HCT116 (cell line): Measurements from ENCODE around the gene GBP6.
"Not testable (repeated sequence)": the region's sequence is repeated elsewhere in the genome, so short reads cannot be mapped to it uniquely, and the experiment has no call there.

Experiments
- CEBPB ChIP-seq: IDR thresholded peaks from 2 replicates; pipeline ENCODE4 v1.6.1; 2012; ENCODE audit warnings: low read depth
- CTCF ChIP-seq, 3 experiments: fragments of 200-600 bp in 1 of 3; sonication (generic) in 1 of 3; IDR thresholded peaks in 2 of 3; conservative IDR thresholded peaks in 1 of 3; 2 replicates each; pipeline ENCODE4 v1.5.1; 2012 to 2017; ENCODE audit warnings: low read depth in 2 of 3, low read length in 2 of 3, antibody characterized with exemption in 1 of 3, borderline replicate concordance in 1 of 3, control low read depth in 1 of 3, mild to moderate bottlenecking in 1 of 3, mixed read lengths in 1 of 3, mixed run types in 1 of 3, moderate library complexity in 1 of 3; ENCODE audit not compliant: insufficient read depth in 1 of 3
- EZH2phosphoT487 ChIP-seq: fragments of 200-600 bp; IDR thresholded peaks from 2 replicates; pipeline ENCODE4 v1.6.1; 2018; ENCODE audit warnings: antibody characterized with exemption, borderline replicate concordance
- MAX ChIP-seq: IDR thresholded peaks from 2 replicates; pipeline ENCODE4 v1.6.1; 2012
- POLR2A ChIP-seq: IDR thresholded peaks from 2 replicates; pipeline ENCODE4 v1.7.0; 2011; ENCODE audit warnings: borderline replicate concordance; ENCODE audit not compliant: insufficient read depth, insufficient read length; ENCODE audit errors: extremely low read depth
- RAD21 ChIP-seq: IDR thresholded peaks from 2 replicates; pipeline ENCODE4 v1.6.1; 2012; ENCODE audit warnings: low read depth, mild to moderate bottlenecking
- SIN3A ChIP-seq: IDR thresholded peaks from 2 replicates; pipeline ENCODE4 v1.6.1; 2012; ENCODE audit warnings: low read depth
- SP1 ChIP-seq: IDR thresholded peaks from 2 replicates; pipeline ENCODE4 v1.6.1; 2012; ENCODE audit warnings: low read depth
- TCF7L2 ChIP-seq: IDR thresholded peaks from 2 replicates; pipeline ENCODE4 v1.7.0; 2011; ENCODE audit warnings: borderline replicate concordance, inconsistent platforms; ENCODE audit not compliant: insufficient read depth, insufficient read length; ENCODE audit errors: extremely low read depth
- ZBTB33 ChIP-seq: IDR thresholded peaks from 2 replicates; pipeline ENCODE4 v1.6.1; 2011; ENCODE audit warnings: mild to moderate bottlenecking, low read length, moderate library complexity; ENCODE audit not compliant: insufficient replicate concordance; ENCODE audit errors: extremely low read depth
- TF ChIP-seq, protein P1 (sequence below): IDR thresholded peaks from 2 replicates; pipeline ENCODE4 v1.6.1; 2012; ENCODE audit warnings: low read depth

DNA sequence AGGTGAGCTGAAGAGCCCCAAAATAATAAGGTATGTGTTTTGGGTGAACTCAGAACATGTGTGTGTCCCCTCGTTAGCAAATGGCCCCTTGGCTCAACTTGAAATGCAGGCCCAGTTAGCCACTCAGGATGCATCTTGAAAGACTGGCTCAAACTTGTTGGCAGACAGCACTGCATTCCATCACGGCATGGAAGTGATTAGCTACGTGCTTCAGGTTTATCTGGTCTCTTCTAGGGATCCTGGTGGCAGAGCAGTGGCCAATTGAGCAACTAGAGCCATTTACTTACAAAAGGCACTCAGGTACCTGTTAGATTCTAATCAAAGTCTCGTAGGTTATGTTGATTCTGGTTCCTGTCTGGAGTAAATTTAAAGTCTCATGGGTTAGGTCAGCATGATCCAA, 65.8 kb downstream of the GBP6 start:
- not testable (repeated sequence) for TF ChIP-seq CEBPB; MAX; SP1; CTCF (IDR thresholded peaks at IDR 0.05 in 2 of 3, conservative IDR thresholded peaks at IDR 0.05 in 1 of 3; ENCODE audit: borderline replicate concordance in 1 of 3, insufficient read depth in 1 of 3, low read depth in 2 of 3, low read length in 2 of 3); POLR2A; RAD21; EZH2phosphoT487; SIN3A; TCF7L2; ZBTB33
- TF ChIP-seq, protein P1, sequence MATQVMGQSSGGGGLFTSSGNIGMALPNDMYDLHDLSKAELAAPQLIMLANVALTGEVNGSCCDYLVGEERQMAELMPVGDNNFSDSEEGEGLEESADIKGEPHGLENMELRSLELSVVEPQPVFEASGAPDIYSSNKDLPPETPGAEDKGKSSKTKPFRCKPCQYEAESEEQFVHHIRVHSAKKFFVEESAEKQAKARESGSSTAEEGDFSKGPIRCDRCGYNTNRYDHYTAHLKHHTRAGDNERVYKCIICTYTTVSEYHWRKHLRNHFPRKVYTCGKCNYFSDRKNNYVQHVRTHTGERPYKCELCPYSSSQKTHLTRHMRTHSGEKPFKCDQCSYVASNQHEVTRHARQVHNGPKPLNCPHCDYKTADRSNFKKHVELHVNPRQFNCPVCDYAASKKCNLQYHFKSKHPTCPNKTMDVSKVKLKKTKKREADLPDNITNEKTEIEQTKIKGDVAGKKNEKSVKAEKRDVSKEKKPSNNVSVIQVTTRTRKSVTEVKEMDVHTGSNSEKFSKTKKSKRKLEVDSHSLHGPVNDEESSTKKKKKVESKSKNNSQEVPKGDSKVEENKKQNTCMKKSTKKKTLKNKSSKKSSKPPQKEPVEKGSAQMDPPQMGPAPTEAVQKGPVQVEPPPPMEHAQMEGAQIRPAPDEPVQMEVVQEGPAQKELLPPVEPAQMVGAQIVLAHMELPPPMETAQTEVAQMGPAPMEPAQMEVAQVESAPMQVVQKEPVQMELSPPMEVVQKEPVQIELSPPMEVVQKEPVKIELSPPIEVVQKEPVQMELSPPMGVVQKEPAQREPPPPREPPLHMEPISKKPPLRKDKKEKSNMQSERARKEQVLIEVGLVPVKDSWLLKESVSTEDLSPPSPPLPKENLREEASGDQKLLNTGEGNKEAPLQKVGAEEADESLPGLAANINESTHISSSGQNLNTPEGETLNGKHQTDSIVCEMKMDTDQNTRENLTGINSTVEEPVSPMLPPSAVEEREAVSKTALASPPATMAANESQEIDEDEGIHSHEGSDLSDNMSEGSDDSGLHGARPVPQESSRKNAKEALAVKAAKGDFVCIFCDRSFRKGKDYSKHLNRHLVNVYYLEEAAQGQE: not testable (repeated sequence)
